DMS79 treated with DMSO at 0.1 percent for 48 hours (cell line): ENCODE measurements around the gene ZNF324B.
"Not testable (repeated sequence)": the region's sequence is repeated elsewhere in the genome, so short reads cannot be mapped to it uniquely, and the experiment has no call there.

Source experiments
- DNase-seq: peaks from one replicate; lab custom pipeline; 2025; lab: John Stamatoyannopoulos, UW

The ZNF324B gene

GRCh38 chr19:58451358-58452101 lies at the start of gene ZNF324B:
ZNF324B (plus strand) TSS chr19:58451622; CDS start chr19:58453702, 2,080 bp downstream.
- peak; percentile 94 for DNase-seq

- no peak for DNase-seq
These were observed 49.5 kb upstream of the ZNF324B start for GRCh38 chr19:58401840-58402421.

- peak; percentile 7 for DNase-seq
These were observed 47.4 kb upstream of the ZNF324B start for GRCh38 chr19:58403920-58404478.

GRCh38 chr19:58406818-58407657 lies 44.4 kb upstream of the ZNF324B start:
- no peak for DNase-seq

GRCh38 chr19:58407658-58408151 lies 43.7 kb upstream of the ZNF324B start:
- peak; percentile 16 for DNase-seq

- DNase-seq = peak; percentile 91
These were observed 43.0 kb upstream of the ZNF324B start, which contains the start of gene ZNF584 for GRCh38 chr19:58408152-58409009. ZNF584 (plus strand) TSS chr19:58408649; CDS start chr19:58409148, 499 bp downstream.

GRCh38 chr19:58409010-58409790 lies 42.2 kb upstream of the ZNF324B start:
- peak; percentile 27 for DNase-seq

- DNase-seq = no peak
These were observed 34.8 kb upstream of the ZNF324B start for GRCh38 chr19:58416604-58417003.

GRCh38 chr19:58417071-58417470 lies 34.4 kb upstream of the ZNF324B start:
- DNase-seq = no peak

- no peak for DNase-seq
These were observed 22.8 kb upstream of the ZNF324B start for GRCh38 chr19:58428617-58429016.

- DNase-seq = no peak
These were observed 21.7 kb upstream of the ZNF324B start for GRCh38 chr19:58429745-58430144.

GRCh38 chr19:58434217-58434616 lies 17.2 kb upstream of the ZNF324B start:
- no peak for DNase-seq

GRCh38 chr19:58439576-58440554 lies 11.6 kb upstream of the ZNF324B start, which contains the start of gene ZNF132:
ZNF132 (minus strand) TSS chr19:58440153; CDS start chr19:58439821, 332 bp downstream.
- peak; percentile 86 for DNase-seq

- DNase-seq = no peak
These were observed 10.9 kb upstream of the ZNF324B start for GRCh38 chr19:58440556-58440955.

- DNase-seq = not testable (repeated sequence)
These were observed 8.4 kb upstream of the ZNF324B start for GRCh38 chr19:58442986-58443385.

GRCh38 chr19:58448860-58449259 lies 2.6 kb upstream of the ZNF324B start:
- DNase-seq = not testable (repeated sequence)

- DNase-seq = not testable (repeated sequence)
These were observed 1.4 kb upstream of the ZNF324B start for GRCh38 chr19:58449980-58450379.

GRCh38 chr19:58450856-58451357 lies 515 bp upstream of the ZNF324B start:
- DNase-seq = peak; percentile 55

GRCh38 chr19:58453743-58454142 lies 2.3 kb downstream of the ZNF324B start:
- no peak for DNase-seq
